K562 (cell line): ENCODE data around the gene DCAF7.

Experiments used
- BHLHE40 ChIP-seq: IDR thresholded peaks from 2 replicates; pipeline ENCODE4 v1.6.1; 2011; ENCODE audit warnings: low read length, improper control_type of control experiment
- CBFB ChIP-seq: sonication (generic); formaldehyde crosslinking; IDR thresholded peaks from 2 replicates; pipeline ENCODE4 v1.4.0; 2020; ENCODE audit warnings: mild to moderate bottlenecking, missing genetic modification reagents
- EP300 ChIP-seq: IDR thresholded peaks from 2 replicates; pipeline ENCODE4 v1.6.1; 2012; ENCODE audit warnings: low read length, improper control_type of control experiment
- FIP1L1 ChIP-seq: fragments of 200-400 bp; formaldehyde crosslinking; IDR thresholded peaks from 2 replicates; pipeline ENCODE4 v1.6.1; 2018; ENCODE audit warnings: mild to moderate bottlenecking, low read depth, low read length; ENCODE audit not compliant: poor library complexity, severe bottlenecking
- HDGF ChIP-seq: fragments of 450-650 bp; IDR thresholded peaks from 2 replicates; pipeline ENCODE4 v1.6.1; 2016
- HNRNPLL ChIP-seq: fragments of 200-400 bp; formaldehyde crosslinking; IDR thresholded peaks from 2 replicates; pipeline ENCODE4 v1.6.1; 2017; ENCODE audit warnings: low read length, low read depth, mild to moderate bottlenecking; ENCODE audit not compliant: poor library complexity, severe bottlenecking
- KLF1 ChIP-seq: fragments of 450-650 bp; IDR thresholded peaks from 2 replicates; pipeline ENCODE4 v1.6.1; 2016; ENCODE audit warnings: missing genetic modification characterization, missing compliant biosample characterization
- POLR2H ChIP-seq: IDR thresholded peaks from 2 replicates; pipeline ENCODE4 v1.6.1; 2016; ENCODE audit warnings: missing genetic modification characterization, low read depth, mild to moderate bottlenecking, control low read depth, missing compliant biosample characterization, moderate library complexity
- STAG1 ChIP-seq: sonication (generic); formaldehyde crosslinking; IDR thresholded peaks from 2 replicates; pipeline ENCODE4 v1.5.0; 2020; ENCODE audit warnings: missing genetic modification reagents, borderline replicate concordance
- TAF15 ChIP-seq: fragments of 200-400 bp; formaldehyde crosslinking; IDR thresholded peaks from 2 replicates; pipeline ENCODE4 v1.6.1; 2017; ENCODE audit warnings: mild to moderate bottlenecking, low read depth, low read length, moderate library complexity
- THRAP3 ChIP-seq: fragments of 450-650 bp; IDR thresholded peaks from 2 replicates; pipeline ENCODE4 v1.6.1; 2016; ENCODE audit warnings: mild to moderate bottlenecking, inconsistent platforms, borderline replicate concordance
- TF ChIP-seq, protein P1 (sequence below): sonication (generic); formaldehyde crosslinking; IDR thresholded peaks from 2 replicates; pipeline ENCODE4 v1.9.0; 2022; ENCODE audit warnings: mild to moderate bottlenecking, missing genetic modification reagents
- TF ChIP-seq, protein P2 (sequence below), 2 experiments: fragments of 450-650 bp in 1 of 2; sonication (generic) in 1 of 2; formaldehyde crosslinking in 1 of 2; IDR thresholded peaks in 1 of 2; conservative IDR thresholded peaks in 1 of 2; 2 replicates each; pipeline versions ENCODE4 v1.6.1 to v1.8.1; 2016 to 2023; ENCODE audit warnings: mild to moderate bottlenecking in 2 of 2, moderate library complexity in 2 of 2, inconsistent platforms in 1 of 2, missing genetic modification reagents in 1 of 2

DNA sequence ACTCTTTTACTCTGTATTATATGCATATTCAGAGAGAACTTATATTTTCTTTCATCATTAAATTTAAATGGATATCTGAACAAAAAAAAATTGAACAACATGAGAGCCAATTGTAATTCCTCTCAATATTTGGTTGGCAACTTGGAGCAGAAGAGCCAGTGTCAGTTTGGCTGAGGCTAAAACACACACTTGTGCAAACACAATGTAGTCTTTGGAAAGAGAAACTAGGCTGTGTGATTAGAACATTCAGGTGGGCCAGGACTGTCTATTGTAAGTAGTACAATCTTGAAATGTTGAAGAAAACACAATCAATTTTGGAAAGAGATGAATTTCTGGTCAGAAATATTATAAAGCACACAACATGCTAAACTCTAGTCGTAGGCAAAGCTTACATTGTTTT lies 17.0 kb downstream of the DCAF7 start:
- no peak for TF ChIP-seq CBFB (CRISPR knock-in tag)
- TF ChIP-seq POLR2H (tag), result no peak
- no peak for TF ChIP-seq BHLHE40
- no peak for TF ChIP-seq EP300
- TF ChIP-seq, protein P1, sequence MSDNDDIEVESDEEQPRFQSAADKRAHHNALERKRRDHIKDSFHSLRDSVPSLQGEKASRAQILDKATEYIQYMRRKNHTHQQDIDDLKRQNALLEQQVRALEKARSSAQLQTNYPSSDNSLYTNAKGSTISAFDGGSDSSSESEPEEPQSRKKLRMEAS, result no peak
- TF ChIP-seq STAG1 (CRISPR knock-in tag), result no peak
- TF ChIP-seq TAF15, result no peak
- TF ChIP-seq THRAP3, result no peak
- TF ChIP-seq HNRNPLL, result no peak
- TF ChIP-seq, protein P2, sequence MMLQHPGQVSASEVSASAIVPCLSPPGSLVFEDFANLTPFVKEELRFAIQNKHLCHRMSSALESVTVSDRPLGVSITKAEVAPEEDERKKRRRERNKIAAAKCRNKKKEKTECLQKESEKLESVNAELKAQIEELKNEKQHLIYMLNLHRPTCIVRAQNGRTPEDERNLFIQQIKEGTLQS (IDR thresholded peaks at IDR 0.05), result no peak
- TF ChIP-seq, protein P2 (CRISPR knock-in tag; conservative IDR thresholded peaks at IDR 0.05), result no peak
- TF ChIP-seq KLF1 (tag), result no peak
- TF ChIP-seq FIP1L1, result no peak
- TF ChIP-seq HDGF, result no peak
